ENCODE measurements around the gene SYNGR2. TPM values are rescaled to one million over a fixed set of nuclear protein-coding genes. Genes with fewer than 3 reads are reported as not detected.
A peak's percentile ranks its signal among the peaks of the same experiment; 100 is the strongest.

SYNGR2 gene
- total and polyA plus RNA-seq, 9 of the 15 experiments (the other 6 are each of a cell fraction or from before 2014, with no cell fraction given), result 1.4 to 173 (median 87.8) TPM

DNA sequence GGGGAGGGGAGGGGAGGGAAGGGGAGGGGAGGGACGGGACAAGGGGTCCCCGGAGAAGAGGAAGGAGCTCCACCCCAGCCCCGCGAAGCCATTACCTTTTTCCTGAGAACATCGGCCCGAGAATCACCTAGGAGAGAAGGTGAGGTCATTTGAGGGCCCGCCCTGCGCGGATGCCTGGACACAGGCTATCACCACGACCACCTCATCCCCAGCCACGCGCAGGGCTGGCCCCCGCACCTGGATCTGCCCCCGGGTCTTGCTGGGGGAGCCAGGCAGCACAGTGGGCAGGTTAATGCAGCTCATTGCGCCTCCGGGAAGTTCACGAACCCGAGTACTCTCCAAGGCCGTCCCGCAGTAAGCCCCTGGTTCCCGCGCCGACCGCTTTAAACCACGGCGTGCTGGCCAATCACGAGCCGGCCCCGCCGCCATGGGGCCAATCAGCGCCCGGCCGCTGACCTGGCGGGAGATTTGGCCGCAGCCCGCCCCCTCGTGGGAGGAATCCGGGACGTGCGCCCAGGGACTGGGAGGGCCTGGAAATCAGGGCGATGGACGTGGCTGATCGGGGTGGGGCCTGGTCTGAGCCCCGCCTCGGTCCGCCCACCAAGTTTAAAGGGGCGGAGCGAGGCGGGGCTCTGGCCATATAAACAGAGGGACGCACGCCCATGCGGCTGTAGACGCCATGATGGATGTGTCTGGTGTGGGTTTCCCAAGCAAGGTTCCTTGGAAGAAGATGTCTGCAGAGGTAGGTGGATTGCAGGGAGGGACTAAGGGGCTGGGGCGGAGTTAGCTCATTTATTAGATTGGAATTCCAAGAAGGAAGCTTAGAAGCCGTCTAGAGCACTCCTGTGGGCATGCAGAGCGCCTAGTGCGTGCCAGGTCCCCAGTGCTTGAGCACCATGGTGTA lies 18.6 kb downstream of the SYNGR2 start, which contains the start of the genes AFMID and TK1 (continued):
- no peak for TF ChIP-seq RBM39 (optimal IDR thresholded peaks at IDR 0.05; ENCODE audit: low read depth, low read length)
- TF ChIP-seq, protein P1, sequence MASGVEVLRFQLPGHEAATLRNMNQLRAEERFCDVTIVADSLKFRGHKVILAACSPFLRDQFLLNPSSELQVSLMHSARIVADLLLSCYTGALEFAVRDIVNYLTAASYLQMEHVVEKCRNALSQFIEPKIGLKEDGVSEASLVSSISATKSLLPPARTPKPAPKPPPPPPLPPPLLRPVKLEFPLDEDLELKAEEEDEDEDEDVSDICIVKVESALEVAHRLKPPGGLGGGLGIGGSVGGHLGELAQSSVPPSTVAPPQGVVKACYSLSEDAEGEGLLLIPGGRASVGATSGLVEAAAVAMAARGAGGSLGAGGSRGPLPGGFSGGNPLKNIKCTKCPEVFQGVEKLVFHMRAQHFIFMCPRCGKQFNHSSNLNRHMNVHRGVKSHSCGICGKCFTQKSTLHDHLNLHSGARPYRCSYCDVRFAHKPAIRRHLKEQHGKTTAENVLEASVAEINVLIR (CRISPR knock-in tag; IDR thresholded peaks at IDR 0.05), result no peak
- TF ChIP-seq, protein P2, sequence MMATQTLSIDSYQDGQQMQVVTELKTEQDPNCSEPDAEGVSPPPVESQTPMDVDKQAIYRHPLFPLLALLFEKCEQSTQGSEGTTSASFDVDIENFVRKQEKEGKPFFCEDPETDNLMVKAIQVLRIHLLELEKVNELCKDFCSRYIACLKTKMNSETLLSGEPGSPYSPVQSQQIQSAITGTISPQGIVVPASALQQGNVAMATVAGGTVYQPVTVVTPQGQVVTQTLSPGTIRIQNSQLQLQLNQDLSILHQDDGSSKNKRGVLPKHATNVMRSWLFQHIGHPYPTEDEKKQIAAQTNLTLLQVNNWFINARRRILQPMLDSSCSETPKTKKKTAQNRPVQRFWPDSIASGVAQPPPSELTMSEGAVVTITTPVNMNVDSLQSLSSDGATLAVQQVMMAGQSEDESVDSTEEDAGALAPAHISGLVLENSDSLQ (IDR thresholded peaks at IDR 0.05), result peak; percentile 86
- TF ChIP-seq SIN3A (IDR thresholded peaks at IDR 0.05; ENCODE audit: borderline replicate concordance in 2 of 2, control insufficient read depth in 1 of 2, low read depth in 2 of 2, low read length in 2 of 2), result peak; percentile 89 to 90
- no peak for TF ChIP-seq CCAR2 (IDR thresholded peaks at IDR 0.05; ENCODE audit: low read depth, low read length)
- TF ChIP-seq, protein P3, sequence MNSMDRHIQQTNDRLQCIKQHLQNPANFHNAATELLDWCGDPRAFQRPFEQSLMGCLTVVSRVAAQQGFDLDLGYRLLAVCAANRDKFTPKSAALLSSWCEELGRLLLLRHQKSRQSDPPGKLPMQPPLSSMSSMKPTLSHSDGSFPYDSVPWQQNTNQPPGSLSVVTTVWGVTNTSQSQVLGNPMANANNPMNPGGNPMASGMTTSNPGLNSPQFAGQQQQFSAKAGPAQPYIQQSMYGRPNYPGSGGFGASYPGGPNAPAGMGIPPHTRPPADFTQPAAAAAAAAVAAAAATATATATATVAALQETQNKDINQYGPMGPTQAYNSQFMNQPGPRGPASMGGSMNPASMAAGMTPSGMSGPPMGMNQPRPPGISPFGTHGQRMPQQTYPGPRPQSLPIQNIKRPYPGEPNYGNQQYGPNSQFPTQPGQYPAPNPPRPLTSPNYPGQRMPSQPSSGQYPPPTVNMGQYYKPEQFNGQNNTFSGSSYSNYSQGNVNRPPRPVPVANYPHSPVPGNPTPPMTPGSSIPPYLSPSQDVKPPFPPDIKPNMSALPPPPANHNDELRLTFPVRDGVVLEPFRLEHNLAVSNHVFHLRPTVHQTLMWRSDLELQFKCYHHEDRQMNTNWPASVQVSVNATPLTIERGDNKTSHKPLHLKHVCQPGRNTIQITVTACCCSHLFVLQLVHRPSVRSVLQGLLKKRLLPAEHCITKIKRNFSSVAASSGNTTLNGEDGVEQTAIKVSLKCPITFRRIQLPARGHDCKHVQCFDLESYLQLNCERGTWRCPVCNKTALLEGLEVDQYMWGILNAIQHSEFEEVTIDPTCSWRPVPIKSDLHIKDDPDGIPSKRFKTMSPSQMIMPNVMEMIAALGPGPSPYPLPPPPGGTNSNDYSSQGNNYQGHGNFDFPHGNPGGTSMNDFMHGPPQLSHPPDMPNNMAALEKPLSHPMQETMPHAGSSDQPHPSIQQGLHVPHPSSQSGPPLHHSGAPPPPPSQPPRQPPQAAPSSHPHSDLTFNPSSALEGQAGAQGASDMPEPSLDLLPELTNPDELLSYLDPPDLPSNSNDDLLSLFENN (IDR thresholded peaks at IDR 0.05; ENCODE audit: low read depth in 2 of 2, low read length in 2 of 2), result no peak; a peak in 1 of 4 replicates
- TF ChIP-seq ATF7 (IDR thresholded peaks at IDR 0.05), result peak; percentile 88
- TF ChIP-seq, protein P4, sequence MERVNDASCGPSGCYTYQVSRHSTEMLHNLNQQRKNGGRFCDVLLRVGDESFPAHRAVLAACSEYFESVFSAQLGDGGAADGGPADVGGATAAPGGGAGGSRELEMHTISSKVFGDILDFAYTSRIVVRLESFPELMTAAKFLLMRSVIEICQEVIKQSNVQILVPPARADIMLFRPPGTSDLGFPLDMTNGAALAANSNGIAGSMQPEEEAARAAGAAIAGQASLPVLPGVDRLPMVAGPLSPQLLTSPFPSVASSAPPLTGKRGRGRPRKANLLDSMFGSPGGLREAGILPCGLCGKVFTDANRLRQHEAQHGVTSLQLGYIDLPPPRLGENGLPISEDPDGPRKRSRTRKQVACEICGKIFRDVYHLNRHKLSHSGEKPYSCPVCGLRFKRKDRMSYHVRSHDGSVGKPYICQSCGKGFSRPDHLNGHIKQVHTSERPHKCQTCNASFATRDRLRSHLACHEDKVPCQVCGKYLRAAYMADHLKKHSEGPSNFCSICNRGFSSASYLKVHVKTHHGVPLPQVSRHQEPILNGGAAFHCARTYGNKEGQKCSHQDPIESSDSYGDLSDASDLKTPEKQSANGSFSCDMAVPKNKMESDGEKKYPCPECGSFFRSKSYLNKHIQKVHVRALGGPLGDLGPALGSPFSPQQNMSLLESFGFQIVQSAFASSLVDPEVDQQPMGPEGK (CRISPR knock-in tag; IDR thresholded peaks at IDR 0.05; ENCODE audit: borderline replicate concordance), result no peak
- TF ChIP-seq NRF1 (conservative IDR thresholded peaks at IDR 0.05 in 1 of 2, IDR thresholded peaks at IDR 0.05 in 1 of 2), result peak; percentile 76 to 79
- no peak for TF ChIP-seq ZBTB17 (CRISPR knock-in tag; IDR thresholded peaks at IDR 0.05)
- TF ChIP-seq ZNF41 (CRISPR knock-in tag; conservative IDR thresholded peaks at IDR 0.05), result no peak
- TF ChIP-seq, protein P5, sequence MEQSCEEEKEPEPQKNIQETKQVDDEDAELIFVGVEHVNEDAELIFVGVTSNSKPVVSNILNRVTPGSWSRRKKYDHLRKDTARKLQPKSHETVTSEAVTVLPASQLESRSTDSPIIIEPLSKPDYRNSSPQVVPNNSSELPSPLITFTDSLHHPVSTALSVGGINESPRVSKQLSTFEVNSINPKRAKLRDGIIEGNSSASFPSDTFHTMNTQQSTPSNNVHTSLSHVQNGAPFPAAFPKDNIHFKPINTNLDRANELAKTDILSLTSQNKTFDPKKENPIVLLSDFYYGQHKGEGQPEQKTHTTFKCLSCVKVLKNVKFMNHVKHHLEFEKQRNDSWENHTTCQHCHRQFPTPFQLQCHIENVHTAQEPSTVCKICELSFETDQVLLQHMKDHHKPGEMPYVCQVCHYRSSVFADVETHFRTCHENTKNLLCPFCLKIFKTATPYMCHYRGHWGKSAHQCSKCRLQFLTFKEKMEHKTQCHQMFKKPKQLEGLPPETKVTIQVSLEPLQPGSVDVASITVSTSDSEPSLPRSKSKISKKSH (CRISPR knock-in tag; IDR thresholded peaks at IDR 0.05), result no peak
- TF ChIP-seq SRSF7 (optimal IDR thresholded peaks at IDR 0.05; ENCODE audit: low read depth, low read length), result no peak
- TF ChIP-seq BRCA1 (IDR thresholded peaks at IDR 0.05), result no peak
- no peak for TF ChIP-seq BRCA1 (CRISPR knock-in tag; IDR thresholded peaks at IDR 0.05)
- no peak for TF ChIP-seq ZNF766 (CRISPR knock-in tag; conservative IDR thresholded peaks at IDR 0.05)
- TF ChIP-seq HNRNPLL (IDR thresholded peaks at IDR 0.05; ENCODE audit: low read depth, low read length, poor library complexity, severe bottlenecking), result peak; percentile 43

Measured in K562 (cell line).